H9 (cell line): ENCODE measurements around the gene TPD52L2. TPM values are rescaled to one million over a fixed set of nuclear protein-coding genes. Genes with fewer than 3 reads are reported as not detected.

Experiments
- DNase-seq: peaks from one replicate; pipeline ENCODE4 v3.0.0-alpha.2; 2017
- H2AFZ ChIP-seq: one replicate; pipeline ENCODE4 v1.6.1; 2013; ENCODE audit warnings: mild to moderate bottlenecking, low read length, control low read depth, moderate library complexity
- H2AK5ac ChIP-seq: 2 replicates; pipeline ENCODE4 v1.6.1; 2013; ENCODE audit warnings: low read length, control low read depth, mixed read lengths; ENCODE audit not compliant: insufficient read length
- H2BK120ac ChIP-seq: one replicate; pipeline ENCODE4 v1.6.1; 2013; ENCODE audit warnings: low read depth, mild to moderate bottlenecking, low read length, control low read depth, inconsistent platforms; ENCODE audit not compliant: poor library complexity, severe bottlenecking
- H2BK12ac ChIP-seq: 2 replicates; pipeline ENCODE4 v1.6.1; 2013; ENCODE audit warnings: low read length, control low read depth, mixed read lengths, low read depth; ENCODE audit not compliant: insufficient read length
- H2BK15ac ChIP-seq: 2 replicates; pipeline ENCODE4 v1.6.1; 2013; ENCODE audit warnings: low read depth, low read length, control low read depth
- H2BK20ac ChIP-seq: one replicate; pipeline ENCODE4 v1.6.1; 2013; ENCODE audit warnings: low read depth, mild to moderate bottlenecking, low read length, control low read depth, inconsistent platforms; ENCODE audit not compliant: poor library complexity, severe bottlenecking
- H2BK5ac ChIP-seq: 2 replicates; pipeline ENCODE4 v1.6.1; 2013; ENCODE audit warnings: low read length, control low read depth, mixed read lengths; ENCODE audit not compliant: insufficient read length
- H3K14ac ChIP-seq: 2 replicates; pipeline ENCODE4 v1.6.1; 2013; ENCODE audit warnings: low read length, control low read depth; ENCODE audit not compliant: insufficient read depth
- H3K18ac ChIP-seq: 2 replicates; pipeline ENCODE4 v1.6.1; 2013; ENCODE audit warnings: low read depth, mild to moderate bottlenecking, mixed read lengths, low read length, control low read depth; ENCODE audit not compliant: insufficient read length
- H3K23ac ChIP-seq: 2 replicates; pipeline ENCODE4 v1.6.1; 2013; ENCODE audit warnings: low read length, control low read depth, mixed read lengths, low read depth; ENCODE audit not compliant: insufficient read length
- H3K23me2 ChIP-seq: 2 replicates; pipeline ENCODE4 v1.6.1; 2013; ENCODE audit warnings: low read depth, mild to moderate bottlenecking, mixed read lengths, low read length, control low read depth; ENCODE audit not compliant: insufficient read length, poor library complexity, severe bottlenecking
- H3K27ac ChIP-seq: 2 replicates; pipeline ENCODE4 v1.5.1; 2013; ENCODE audit warnings: low read length, control low read depth, mixed read lengths, low read depth; ENCODE audit not compliant: insufficient read length
- H3K27me3 ChIP-seq: 2 replicates; pipeline ENCODE4 v1.6.1; 2013; ENCODE audit warnings: low read length, control low read depth, inconsistent platforms; ENCODE audit not compliant: insufficient read depth
- H3K4ac ChIP-seq: 2 replicates; pipeline ENCODE4 v1.6.1; 2013; ENCODE audit warnings: low read depth, mild to moderate bottlenecking, control low read depth, inconsistent platforms, low read length, moderate library complexity
- H3K4me1 ChIP-seq: 2 replicates; pipeline ENCODE4 v1.6.1; 2013; ENCODE audit warnings: low read length, control low read depth, inconsistent platforms; ENCODE audit not compliant: insufficient read depth
- H3K4me2 ChIP-seq: 2 replicates; pipeline ENCODE4 v1.6.1; 2013; ENCODE audit warnings: low read length, control low read depth, mixed read lengths; ENCODE audit not compliant: insufficient read length, insufficient read depth
- H3K56ac ChIP-seq: 2 replicates; pipeline ENCODE4 v1.6.1; 2013; ENCODE audit warnings: low read depth, mild to moderate bottlenecking, mixed read lengths, low read length, control low read depth; ENCODE audit not compliant: insufficient read length
- H3K79me1 ChIP-seq: 2 replicates; pipeline ENCODE4 v1.6.1; 2013; ENCODE audit warnings: low read depth, mild to moderate bottlenecking, moderate library complexity, low read length, control low read depth, inconsistent platforms; ENCODE audit not compliant: insufficient read depth, poor library complexity, severe bottlenecking
- H3K79me2 ChIP-seq: 2 replicates; pipeline ENCODE4 v1.6.1; 2013; ENCODE audit warnings: low read length, control low read depth, inconsistent platforms; ENCODE audit not compliant: insufficient read depth
- H3K9ac ChIP-seq: 2 replicates; pipeline ENCODE4 v1.6.1; 2013; ENCODE audit warnings: low read length, control low read depth, mixed read lengths; ENCODE audit not compliant: insufficient read length; ENCODE audit errors: extremely low read depth
- H3K9me3 ChIP-seq: one replicate; pipeline ENCODE4 v1.6.1; 2013; ENCODE audit warnings: low read depth, low read length, inconsistent platforms; ENCODE audit not compliant: control insufficient read depth
- H3T11ph ChIP-seq: one replicate; pipeline ENCODE4 v1.6.1; 2013; ENCODE audit warnings: mild to moderate bottlenecking, low read length, control low read depth, inconsistent platforms
- H4K20me1 ChIP-seq: one replicate; pipeline ENCODE4 v1.6.1; 2013; ENCODE audit not compliant: control insufficient read depth, insufficient read length, insufficient read depth
- H4K5ac ChIP-seq: 2 replicates; pipeline ENCODE4 v1.6.1; 2013; ENCODE audit warnings: low read depth, mild to moderate bottlenecking, mixed read lengths, low read length, control low read depth; ENCODE audit not compliant: insufficient read length
- H4K8ac ChIP-seq: replicated peaks from 2 replicates; pipeline ENCODE4 v1.6.1; 2013; ENCODE audit warnings: low read length, control low read depth, mixed read lengths, low read depth; ENCODE audit not compliant: insufficient read length
- H4K91ac ChIP-seq: 2 replicates; pipeline ENCODE4 v1.6.1; 2013; ENCODE audit warnings: low read depth, mild to moderate bottlenecking, moderate library complexity, mixed read lengths, low read length, control low read depth; ENCODE audit not compliant: insufficient read length
- H3K27ac Mint-ChIP-seq, 3 experiments: 2 replicates in 2 of 3; 3 replicates in 1 of 3; pipeline ENCODE4 v1.8.0; 2020 to 2021; ENCODE audit warnings: mixed read lengths in 3 of 3, mild to moderate bottlenecking in 1 of 3, moderate library complexity in 1 of 3
- H3K27me3 Mint-ChIP-seq: 2 replicates; pipeline ENCODE4 v1.8.0; 2021; ENCODE audit warnings: low read depth, mild to moderate bottlenecking, moderate library complexity, mixed read lengths
- H3K36me3 Mint-ChIP-seq, 3 experiments: 2 replicates in 2 of 3; 3 replicates in 1 of 3; pipeline ENCODE4 v1.8.0; 2020 to 2021; ENCODE audit warnings: low read depth in 3 of 3, mixed read lengths in 3 of 3; ENCODE audit not compliant: insufficient read depth in 1 of 3
- H3K4me1 Mint-ChIP-seq, 2 experiments: 2 replicates each; pipeline ENCODE4 v1.8.0; 2020; ENCODE audit warnings: mixed read lengths in 2 of 2
- H3K4me3 Mint-ChIP-seq, 2 experiments: 2 replicates in 1 of 2; 3 replicates in 1 of 2; pipeline ENCODE4 v1.8.0; 2020 to 2021; ENCODE audit warnings: mild to moderate bottlenecking in 2 of 2, mixed read lengths in 2 of 2, moderate library complexity in 1 of 2
- H3K9me3 Mint-ChIP-seq, 2 experiments: 2 replicates in 1 of 2; 3 replicates in 1 of 2; pipeline ENCODE4 v1.8.0; 2020; ENCODE audit warnings: mild to moderate bottlenecking in 2 of 2, mixed read lengths in 2 of 2, moderate library complexity in 1 of 2
- WGBS: extraction: QIAGEN DNeasy Blood & Tissue Kit; methylation state at CpG from one replicate; pipeline ENCODE4 v1.1.7; 2013; ENCODE audit warnings: missing lambda C conversion rate, low lambda C conversion rate, mixed read lengths; ENCODE audit not compliant: insufficient read length; ENCODE audit errors: extremely low coverage; 5-methylcytosine and 5-hydroxymethylcytosine counted together
- total RNA-seq: library from RNA; stranded (reverse); gene quantifications from 2 replicates; pipeline ENCODE4 v1.2.1, GENCODE V29; 2021
- TF ChIP-seq, protein P1 (sequence below): fragments of 200-600 bp; sonication (generic); conservative IDR thresholded peaks from 3 replicates; pipeline ENCODE4 v1.8.0; 2021; ENCODE audit warnings: antibody characterized with exemption, mild to moderate bottlenecking

TPD52L2 gene
- total RNA-seq, 1 experiment from 2014 or later: 94.1 TPM

DNA sequence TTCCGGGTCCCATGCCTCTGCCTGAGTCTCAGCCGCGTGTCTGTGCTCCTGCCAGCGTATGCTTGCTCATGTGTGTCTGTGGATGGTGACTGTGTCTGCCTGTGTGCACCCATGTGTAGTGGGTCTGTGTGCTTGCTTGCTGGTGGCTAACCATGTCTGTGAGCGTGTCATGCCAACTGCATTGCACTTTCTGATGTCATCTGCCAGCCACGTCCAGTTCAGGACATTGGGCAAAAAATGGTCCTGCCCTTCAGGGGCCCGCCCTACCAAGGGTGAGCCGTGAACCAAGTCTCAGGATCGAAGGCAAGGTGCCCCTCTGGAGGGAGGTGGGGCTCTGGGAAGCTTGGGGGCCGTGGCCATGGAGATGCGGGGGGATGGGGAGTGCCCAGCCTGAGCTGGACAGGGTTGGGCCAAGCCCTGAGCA lies 24.7 kb upstream of the TPD52L2 start:
- H2BK12ac ChIP-seq: no peak overlapping the region

More for the DNA sequence above, 24.7 kb upstream of the TPD52L2 start:
- Histone ChIP-seq H3K79me1 (no peaks in the 10 kb centered on the region), H2BK15ac (no peak overlapping the region), H3K9ac (no peak overlapping the region), H3K27me3 (no peaks in the 10 kb centered on the region), H3K56ac (no peak overlapping the region), H3K4ac (no peak overlapping the region), H3K79me2 (no peaks in the 10 kb centered on the region), H4K5ac (no peak overlapping the region), H3K4me1 (no peaks in the 10 kb centered on the region), H3K23ac (no peak overlapping the region), H2BK5ac (no peak overlapping the region), H2AFZ (no peak overlapping the region), H4K20me1 (no peaks in the 10 kb centered on the region), H3T11ph (no peak overlapping the region), H2AK5ac (no peak overlapping the region), H3K27ac (no peak overlapping the region), H4K91ac (no peak overlapping the region), H3K9me3 (no peaks in the 10 kb centered on the region), H3K4me2 (no peak overlapping the region), H3K14ac (no peak overlapping the region), H2BK120ac (no peak overlapping the region), H3K23me2 (no peaks in the 10 kb centered on the region), H4K8ac (no peak overlapping the region), H3K18ac (no peak overlapping the region), H2BK20ac (no peak overlapping the region)
- peaks cover 4% of the 10 kb centered on the region for H3K27me3 Mint-ChIP-seq
- TF ChIP-seq, protein P1, sequence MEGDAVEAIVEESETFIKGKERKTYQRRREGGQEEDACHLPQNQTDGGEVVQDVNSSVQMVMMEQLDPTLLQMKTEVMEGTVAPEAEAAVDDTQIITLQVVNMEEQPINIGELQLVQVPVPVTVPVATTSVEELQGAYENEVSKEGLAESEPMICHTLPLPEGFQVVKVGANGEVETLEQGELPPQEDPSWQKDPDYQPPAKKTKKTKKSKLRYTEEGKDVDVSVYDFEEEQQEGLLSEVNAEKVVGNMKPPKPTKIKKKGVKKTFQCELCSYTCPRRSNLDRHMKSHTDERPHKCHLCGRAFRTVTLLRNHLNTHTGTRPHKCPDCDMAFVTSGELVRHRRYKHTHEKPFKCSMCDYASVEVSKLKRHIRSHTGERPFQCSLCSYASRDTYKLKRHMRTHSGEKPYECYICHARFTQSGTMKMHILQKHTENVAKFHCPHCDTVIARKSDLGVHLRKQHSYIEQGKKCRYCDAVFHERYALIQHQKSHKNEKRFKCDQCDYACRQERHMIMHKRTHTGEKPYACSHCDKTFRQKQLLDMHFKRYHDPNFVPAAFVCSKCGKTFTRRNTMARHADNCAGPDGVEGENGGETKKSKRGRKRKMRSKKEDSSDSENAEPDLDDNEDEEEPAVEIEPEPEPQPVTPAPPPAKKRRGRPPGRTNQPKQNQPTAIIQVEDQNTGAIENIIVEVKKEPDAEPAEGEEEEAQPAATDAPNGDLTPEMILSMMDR: no peak
- peaks cover 10 to 29% of the 10 kb centered on the region in 2 experiments for H3K4me1 Mint-ChIP-seq
- no peak for DNase-seq
- H3K27ac Mint-ChIP-seq: no peak overlapping the region
- no peaks in the 10 kb centered on the region for H3K36me3 Mint-ChIP-seq
- no peak overlapping the region for H3K4me3 Mint-ChIP-seq
- WGBS: no CpG with 5 or more reads among the region's 11 CpGs
- no peaks in the 10 kb centered on the region for H3K9me3 Mint-ChIP-seq
